Endothelial cell (in vitro differentiated cells): Measurements from ENCODE around the gene ZMYM4. TPM values are rescaled to one million over a fixed set of nuclear protein-coding genes. Genes with fewer than 3 reads are reported as not detected.

Source experiments
- DNase-seq: peaks from one replicate; pipeline ENCODE4 v3.0.0; 2021; ENCODE audit warnings: low spot score
- H3K27ac Mint-ChIP-seq: one replicate; pipeline ENCODE4 v1.8.0; 2021; ENCODE audit warnings: mixed read lengths, inconsistent platforms; ENCODE audit not compliant: unreplicated experiment
- H3K27me3 Mint-ChIP-seq: one replicate; pipeline ENCODE4 v1.8.0; 2021; ENCODE audit warnings: mild to moderate bottlenecking, moderate library complexity, mixed read lengths, inconsistent platforms; ENCODE audit not compliant: unreplicated experiment
- H3K36me3 Mint-ChIP-seq: one replicate; pipeline ENCODE4 v1.8.0; 2021; ENCODE audit warnings: mild to moderate bottlenecking, low read depth, mixed read lengths, inconsistent platforms; ENCODE audit not compliant: unreplicated experiment
- H3K4me1 Mint-ChIP-seq: one replicate; pipeline ENCODE4 v1.8.0; 2021; ENCODE audit warnings: mild to moderate bottlenecking, mixed read lengths, inconsistent platforms; ENCODE audit not compliant: unreplicated experiment
- H3K4me3 Mint-ChIP-seq: one replicate; pipeline ENCODE4 v1.8.0; 2021; ENCODE audit warnings: mild to moderate bottlenecking, mixed read lengths, inconsistent platforms; ENCODE audit not compliant: unreplicated experiment
- H3K9me3 Mint-ChIP-seq: one replicate; pipeline ENCODE4 v1.8.0; 2021; ENCODE audit warnings: mixed read lengths, inconsistent platforms; ENCODE audit not compliant: unreplicated experiment
- total RNA-seq: library from RNA; stranded (reverse); fragmentation: NEBNext Ultra II Directional; extraction: Animal tissue kit (Norgen Biotek cat#: 25700); gene quantifications from one replicate; pipeline ENCODE4 v1.2.1, GENCODE V29; 2021; ENCODE audit not compliant: unreplicated experiment
- TF ChIP-seq, protein P1 (sequence below): fragments of 200-600 bp; sonication (generic); IDR thresholded peaks from one replicate; pipeline ENCODE4 v1.5.0; 2021; ENCODE audit warnings: antibody characterized with exemption; ENCODE audit not compliant: unreplicated experiment

Gene ZMYM4
- total RNA-seq, 1 donor from 2014 or later: 102 TPM

DNA sequence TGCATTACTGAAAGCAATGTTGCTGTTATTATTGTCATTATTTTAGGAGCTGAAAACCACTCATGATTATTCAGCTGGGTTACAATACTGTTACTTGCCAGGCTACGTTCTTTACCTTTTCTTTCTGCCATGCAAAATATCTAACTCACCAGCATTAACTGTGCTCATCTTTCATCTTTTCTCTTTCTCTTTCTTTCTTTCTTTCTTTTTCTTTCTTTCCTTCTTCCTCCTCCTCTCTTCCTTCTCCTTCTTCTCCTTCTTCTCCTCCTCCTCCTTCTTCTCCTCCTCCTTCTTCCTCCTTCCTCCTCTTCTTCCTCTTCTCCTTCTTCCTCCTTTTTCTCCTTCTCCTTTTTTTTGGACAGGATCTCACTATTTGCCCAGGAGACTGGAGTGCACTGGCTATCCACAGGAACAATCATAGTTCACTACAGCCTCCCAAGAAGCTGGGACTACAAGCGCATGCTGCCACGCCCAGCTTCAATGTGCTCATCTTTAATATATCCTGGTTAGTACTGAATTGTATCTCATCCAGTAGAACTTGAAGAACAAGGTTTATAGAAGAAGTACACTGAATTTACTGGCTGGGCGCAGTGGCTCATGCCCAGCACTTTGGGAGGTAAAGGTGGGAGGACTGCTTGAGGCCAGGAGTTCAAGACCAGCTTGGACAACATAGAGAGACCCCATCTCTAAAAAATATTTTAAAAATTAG lies 6.9 kb upstream of the ZMYM4 start:
- no peak overlapping the region for H3K4me3 Mint-ChIP-seq
- H3K27ac Mint-ChIP-seq: no peak overlapping the region
- TF ChIP-seq, protein P1, sequence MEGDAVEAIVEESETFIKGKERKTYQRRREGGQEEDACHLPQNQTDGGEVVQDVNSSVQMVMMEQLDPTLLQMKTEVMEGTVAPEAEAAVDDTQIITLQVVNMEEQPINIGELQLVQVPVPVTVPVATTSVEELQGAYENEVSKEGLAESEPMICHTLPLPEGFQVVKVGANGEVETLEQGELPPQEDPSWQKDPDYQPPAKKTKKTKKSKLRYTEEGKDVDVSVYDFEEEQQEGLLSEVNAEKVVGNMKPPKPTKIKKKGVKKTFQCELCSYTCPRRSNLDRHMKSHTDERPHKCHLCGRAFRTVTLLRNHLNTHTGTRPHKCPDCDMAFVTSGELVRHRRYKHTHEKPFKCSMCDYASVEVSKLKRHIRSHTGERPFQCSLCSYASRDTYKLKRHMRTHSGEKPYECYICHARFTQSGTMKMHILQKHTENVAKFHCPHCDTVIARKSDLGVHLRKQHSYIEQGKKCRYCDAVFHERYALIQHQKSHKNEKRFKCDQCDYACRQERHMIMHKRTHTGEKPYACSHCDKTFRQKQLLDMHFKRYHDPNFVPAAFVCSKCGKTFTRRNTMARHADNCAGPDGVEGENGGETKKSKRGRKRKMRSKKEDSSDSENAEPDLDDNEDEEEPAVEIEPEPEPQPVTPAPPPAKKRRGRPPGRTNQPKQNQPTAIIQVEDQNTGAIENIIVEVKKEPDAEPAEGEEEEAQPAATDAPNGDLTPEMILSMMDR: no peak
- H3K36me3 Mint-ChIP-seq: no peaks in the 10 kb centered on the region
- H3K4me1 Mint-ChIP-seq: peaks cover 13% of the 10 kb centered on the region
- H3K27me3 Mint-ChIP-seq: no peaks in the 10 kb centered on the region
- DNase-seq: no peak
- H3K9me3 Mint-ChIP-seq: no peaks in the 10 kb centered on the region

DNA sequence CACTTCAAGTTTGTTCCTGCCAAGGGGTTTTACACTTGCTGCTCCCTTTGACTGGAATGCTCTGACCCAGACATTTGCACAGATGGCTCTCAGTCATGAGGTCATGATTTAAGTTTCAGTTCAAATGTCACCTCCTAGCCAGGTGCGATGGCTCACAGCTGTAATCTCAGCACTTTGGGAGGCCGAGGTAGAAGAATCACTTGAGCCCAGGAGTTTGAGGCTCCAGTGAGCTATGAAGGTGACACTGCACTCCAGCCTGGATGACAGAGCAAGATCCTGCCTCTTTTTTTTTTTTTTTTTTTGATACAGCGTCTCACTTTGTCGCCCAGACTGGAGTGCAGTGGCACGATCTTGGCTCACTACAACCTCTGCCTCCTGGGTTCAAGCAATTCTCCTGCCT lies 4.5 kb upstream of the ZMYM4 start:
- no peaks in the 10 kb centered on the region for H3K36me3 Mint-ChIP-seq
- TF ChIP-seq, protein P1: no peak
- no peak for DNase-seq
- peaks cover 17% of the 10 kb centered on the region for H3K4me1 Mint-ChIP-seq
- no peaks in the 10 kb centered on the region for H3K9me3 Mint-ChIP-seq
- H3K27me3 Mint-ChIP-seq: no peaks in the 10 kb centered on the region
- no peak overlapping the region for H3K4me3 Mint-ChIP-seq
- no peak overlapping the region for H3K27ac Mint-ChIP-seq

DNA sequence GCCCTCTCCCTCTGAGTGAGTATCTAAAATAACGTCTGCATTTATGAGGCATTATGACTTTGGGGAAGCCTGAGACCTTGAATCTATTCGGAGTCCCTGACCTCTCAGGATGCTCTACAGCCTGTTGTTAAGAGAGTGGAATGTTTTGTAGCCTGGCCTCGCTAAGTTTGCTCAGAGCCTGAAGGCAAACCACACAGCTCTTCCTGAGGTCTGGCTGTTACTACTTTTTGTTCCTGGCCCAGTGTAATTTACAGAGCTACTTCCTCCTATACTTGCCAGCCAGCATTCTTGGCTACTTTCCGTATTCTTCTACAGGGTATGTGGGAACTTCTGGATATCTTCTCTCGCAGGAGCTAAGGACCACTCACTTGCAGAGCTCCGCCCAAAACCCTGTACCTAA lies 3.6 kb upstream of the ZMYM4 start:
- no peak overlapping the region for H3K4me3 Mint-ChIP-seq
- H3K36me3 Mint-ChIP-seq: no peaks in the 10 kb centered on the region
- H3K9me3 Mint-ChIP-seq: no peaks in the 10 kb centered on the region
- H3K27ac Mint-ChIP-seq: peak overlapping the region; percentile 72
- TF ChIP-seq, protein P1: no peak
- no peaks in the 10 kb centered on the region for H3K27me3 Mint-ChIP-seq
- H3K4me1 Mint-ChIP-seq: peaks cover 17% of the 10 kb centered on the region
- DNase-seq: no peak

DNA sequence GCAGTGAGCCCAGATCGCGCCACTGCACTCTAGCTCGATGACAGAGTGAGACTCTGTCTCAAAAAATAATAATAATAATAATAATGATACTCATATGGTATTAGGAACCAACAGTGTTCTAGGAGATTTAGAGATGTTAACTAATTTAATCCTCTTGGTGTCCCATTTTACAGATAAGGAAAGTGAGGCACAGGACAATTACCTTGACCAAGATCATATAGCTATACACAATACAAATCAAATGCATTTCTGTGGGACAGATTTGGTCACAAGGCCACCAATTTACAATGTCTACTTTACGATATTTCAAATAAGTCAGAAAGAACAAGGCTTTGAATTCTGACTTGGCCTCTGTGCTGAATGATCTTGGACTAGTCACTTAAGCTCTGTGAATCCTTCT lies 2.2 kb upstream of the ZMYM4 start:
- Mint-ChIP-seq H3K9me3 (no peaks in the 10 kb centered on the region), H3K4me1 (peaks cover 21% of the 10 kb centered on the region), H3K27me3 (no peaks in the 10 kb centered on the region), H3K36me3 (no peaks in the 10 kb centered on the region), H3K27ac (no peak overlapping the region), H3K4me3 (no peak overlapping the region)
- DNase-seq: no peak
- TF ChIP-seq, protein P1: no peak

DNA sequence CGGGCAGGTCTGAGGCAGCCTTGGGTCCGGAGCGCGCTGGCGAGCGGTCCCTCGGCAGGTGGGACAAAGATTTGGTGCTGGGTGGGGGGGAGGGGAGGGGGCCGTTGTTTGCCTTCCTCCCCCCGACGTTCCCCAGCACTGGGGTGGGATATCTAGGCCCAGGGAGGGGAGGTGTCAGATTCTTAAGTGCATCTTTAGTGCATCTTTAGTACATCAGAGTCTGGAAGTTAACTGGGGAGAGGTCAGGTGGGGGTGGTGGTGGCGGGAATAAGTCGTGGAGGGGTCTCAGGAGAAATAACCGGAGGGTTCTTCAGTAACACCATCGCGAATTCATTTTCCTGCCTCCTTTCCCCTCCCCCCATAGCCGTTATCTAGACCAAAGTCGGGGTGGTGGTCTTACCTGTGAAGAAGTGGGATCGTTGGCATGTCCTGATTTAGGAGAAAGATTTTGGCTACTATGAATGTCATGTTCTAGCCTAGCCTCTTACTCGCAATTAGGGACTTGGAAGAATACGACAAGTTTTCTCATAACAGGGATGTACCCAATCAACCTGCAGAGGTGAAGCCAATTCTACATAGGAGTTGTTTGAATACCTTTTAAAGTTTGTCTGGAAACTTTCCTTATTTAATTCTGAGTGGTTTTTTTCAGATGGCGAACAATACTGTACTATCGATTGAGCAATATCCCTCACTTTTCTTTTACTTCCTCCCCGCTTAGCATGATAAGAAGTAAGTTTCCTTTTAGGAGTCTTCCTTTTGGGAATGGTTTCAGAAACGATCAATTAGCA lies 886 bp downstream of the ZMYM4 start:
- TF ChIP-seq, protein P1: no peak
- H3K4me3 Mint-ChIP-seq: peak overlapping the region; percentile 95
- no peak for DNase-seq
- H3K27me3 Mint-ChIP-seq: no peaks in the 10 kb centered on the region
- H3K27ac Mint-ChIP-seq: peak overlapping the region; percentile 81
- peaks cover 21% of the 10 kb centered on the region for H3K4me1 Mint-ChIP-seq
- no peaks in the 10 kb centered on the region for H3K9me3 Mint-ChIP-seq
- peaks cover 3% of the 10 kb centered on the region for H3K36me3 Mint-ChIP-seq
